ENCODE measurements around the gene RMC1. TPM values are rescaled to one million over a fixed set of nuclear protein-coding genes. Genes with fewer than 3 reads are reported as not detected.

Gene RMC1
- total RNA-seq, 8 experiments from 2014 or later: 13.7 to 48.2 (median 23.4) TPM

DNA sequence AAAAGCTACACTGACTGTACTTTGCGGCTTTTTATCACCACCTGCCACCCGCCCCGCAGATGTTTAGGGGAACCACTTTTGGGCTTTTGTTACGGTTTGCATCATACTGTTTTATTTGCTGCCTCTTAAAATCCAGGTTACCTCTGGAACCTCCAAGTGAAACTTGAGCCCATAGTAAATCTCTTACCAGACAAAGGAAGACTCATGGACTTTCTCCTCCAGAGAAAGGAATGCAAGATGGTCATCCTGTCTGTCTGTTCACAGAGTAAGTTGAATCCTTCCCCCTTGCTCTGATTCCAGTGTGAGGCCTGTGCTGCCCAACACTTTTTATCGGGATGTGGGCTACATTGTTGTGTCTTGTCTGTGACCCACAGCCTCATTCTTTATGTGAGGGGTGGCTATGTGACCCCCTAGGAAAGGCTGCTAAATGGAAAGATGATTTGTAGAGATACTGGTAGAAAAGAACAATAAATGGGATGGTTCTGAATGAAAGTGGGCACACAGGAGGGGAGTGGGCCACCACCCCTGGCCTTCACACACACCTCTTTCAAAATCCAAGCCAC, 23.3 kb downstream of the RMC1 start:
- in situ Hi-C loops (cut with MboI; ENCODE audit: low pct_unique_long_range_greater_than_20kb in 2 of 9, low sequenced_read_pairs in 9 of 9, unreplicated experiment in 9 of 9): no loop called here
- Histone ChIP-seq H3K27ac (no peak overlapping the region), H3K4me3 (no peak overlapping the region), H3K4me1 (replicated peaks in 1 of 2) (no peaks in the 10 kb centered on the region)
- 60 to 100% (median 96%) methylated on average over 1 to 5 of the region's 5 CpGs; no CpG with 5 or more reads in 2 of the 10 experiments for WGBS, 10 experiments
- ATAC-seq (replicated peaks in 6 of 8): no peak

DNA sequence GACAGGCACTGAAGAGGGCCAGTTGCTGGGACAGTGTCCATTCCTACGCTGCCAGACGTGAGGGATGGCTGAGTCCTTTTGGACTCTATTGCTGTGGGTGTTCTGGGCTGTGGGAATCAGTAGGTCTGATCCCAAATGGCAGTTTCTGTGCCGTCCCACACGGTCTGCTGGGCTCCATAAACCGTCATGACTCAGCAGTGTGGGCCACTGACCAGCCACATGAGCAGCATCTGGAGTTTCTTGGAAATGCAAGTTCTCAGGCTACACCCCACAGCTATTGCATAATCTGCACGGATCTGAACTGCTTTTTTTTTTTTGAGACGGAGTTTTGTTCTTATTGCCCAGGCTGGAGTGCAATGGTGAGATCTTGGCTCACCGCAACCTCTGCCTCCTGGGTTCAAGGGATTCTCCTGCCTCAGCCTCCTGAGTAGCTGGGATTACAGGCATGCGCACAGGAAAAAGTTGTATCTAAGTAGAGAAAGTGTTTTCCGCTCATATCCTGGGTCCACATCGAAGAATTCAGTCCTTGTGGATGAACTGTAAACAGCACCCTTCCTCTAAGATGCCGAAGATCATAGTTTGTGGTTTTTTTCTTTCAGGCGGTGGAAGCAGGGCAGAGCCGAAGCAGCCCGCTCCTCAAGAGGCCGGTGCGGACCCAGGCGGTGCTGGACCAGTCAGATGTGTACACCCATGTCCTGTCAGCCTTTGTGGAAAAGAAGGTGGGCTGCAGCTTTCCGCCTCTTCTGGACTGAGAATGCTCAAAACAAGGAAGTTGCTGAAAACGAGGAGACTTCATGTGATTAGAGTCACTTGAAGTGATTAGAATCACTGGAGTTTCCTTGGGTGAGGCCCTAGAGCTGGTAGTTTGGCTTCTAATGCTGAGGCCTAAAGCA, 25.5 kb downstream of the RMC1 start:
- in situ Hi-C loops (cut with MboI; ENCODE audit: low pct_unique_long_range_greater_than_20kb in 2 of 9, low sequenced_read_pairs in 9 of 9, unreplicated experiment in 9 of 9): no loop called here
- Histone ChIP-seq H3K4me1 (replicated peaks in 1 of 2) (no peaks in the 10 kb centered on the region), H3K4me3 (no peak overlapping the region), H3K27ac (no peak overlapping the region)
- WGBS, 10 experiments: 0 to 100% (median 87%) methylated on average over 1 to 14 of the region's 20 CpGs; no CpG with 5 or more reads in 4 of the 10 experiments
- ATAC-seq (replicated peaks in 6 of 8): peak in 3 of 8 experiments; percentile 24 to 77 (median 66)

DNA sequence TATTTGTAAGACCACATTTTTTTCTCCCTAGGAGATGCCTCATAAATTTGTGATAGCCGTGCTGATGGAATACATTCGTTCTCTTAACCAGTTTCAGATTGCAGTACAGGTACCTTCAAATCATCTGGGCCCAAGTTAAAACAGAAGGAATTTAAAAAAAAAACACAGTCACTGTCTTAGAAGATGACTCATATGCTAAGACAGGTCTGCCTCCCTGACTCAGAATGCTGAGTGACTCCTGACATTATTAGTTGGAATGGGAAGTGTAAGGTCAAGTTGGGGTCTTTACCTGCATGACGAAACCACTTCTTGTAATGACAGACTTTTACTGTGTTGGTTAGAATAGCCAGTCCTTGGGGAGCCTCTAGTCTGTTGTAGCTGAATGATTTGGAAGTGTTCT, 26.3 kb downstream of the RMC1 start:
- in situ Hi-C loops (cut with MboI; ENCODE audit: low pct_unique_long_range_greater_than_20kb in 2 of 9, low sequenced_read_pairs in 9 of 9, unreplicated experiment in 9 of 9): no loop called here
- WGBS, 10 experiments: 40 to 100% (median 87%) methylated on average over 1 to 3 of the region's 3 CpGs; no CpG with 5 or more reads in 4 of the 10 experiments
- Histone ChIP-seq H3K4me1 (replicated peaks in 1 of 2) (no peaks in the 10 kb centered on the region), H3K4me3 (no peak overlapping the region), H3K27ac (no peak overlapping the region)
- peak in 4 of 8 experiments; percentile 35 to 48 (median 44) for ATAC-seq (replicated peaks in 6 of 8)

DNA sequence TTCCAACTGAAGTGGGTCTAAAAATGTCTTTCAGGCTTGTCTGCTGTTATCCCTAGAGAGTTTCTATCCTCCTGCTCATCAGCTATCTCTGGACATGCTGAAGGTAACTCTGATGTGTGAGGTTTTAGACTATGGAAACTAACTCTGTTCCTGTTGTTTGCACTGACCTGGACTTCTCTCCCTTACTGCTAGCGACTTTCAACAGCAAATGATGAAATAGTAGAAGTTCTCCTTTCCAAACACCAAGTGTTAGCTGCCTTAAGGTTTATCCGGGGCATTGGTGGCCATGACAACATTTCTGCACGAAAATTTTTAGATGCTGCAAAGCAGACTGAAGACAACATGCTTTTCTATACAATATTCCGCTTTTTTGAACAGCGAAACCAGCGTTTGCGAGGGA, 26.9 kb downstream of the RMC1 start:
- 40 to 100% (median 95%) methylated on average over 1 to 7 of the region's 7 CpGs; no CpG with 5 or more reads in 2 of the 10 experiments for WGBS, 10 experiments

DNA sequence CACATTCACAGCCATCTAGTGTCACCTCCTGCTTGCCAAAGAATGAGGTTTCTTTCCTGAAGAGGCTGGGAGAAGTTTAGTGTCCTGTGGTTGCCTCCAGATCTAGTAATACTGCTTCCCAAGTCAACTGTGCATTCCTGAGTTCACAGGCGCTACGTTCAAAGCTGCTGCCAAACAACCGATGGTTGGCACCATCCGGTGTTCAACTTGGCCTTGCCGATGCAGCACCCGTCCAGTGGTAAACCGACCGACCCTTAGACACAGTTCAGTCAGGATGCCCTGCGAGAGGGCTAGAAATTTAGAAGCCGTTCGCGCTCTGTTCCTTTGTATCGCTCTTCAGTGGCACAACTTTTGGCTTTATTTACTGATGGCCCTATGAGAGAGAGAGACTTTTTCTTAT, 28.6 kb downstream of the RMC1 start:
- Histone ChIP-seq H3K4me1 (replicated peaks in 1 of 2) (no peaks in the 10 kb centered on the region), H3K4me3 (no peak overlapping the region), H3K27ac (no peak overlapping the region)
- WGBS, 10 experiments: 90 to 100% (median 98%) methylated on average over 2 to 11 of the region's 13 CpGs; no CpG with 5 or more reads in 3 of the 10 experiments
- ATAC-seq (replicated peaks in 6 of 8): no peak
- in situ Hi-C loops (cut with MboI; ENCODE audit: low pct_unique_long_range_greater_than_20kb in 2 of 9, low sequenced_read_pairs in 9 of 9, unreplicated experiment in 9 of 9): no loop called here

More for the DNA sequence above, 26.9 kb downstream of the RMC1 start:
- Histone ChIP-seq H3K4me3 (no peak overlapping the region), H3K4me1 (replicated peaks in 1 of 2) (no peaks in the 10 kb centered on the region), H3K27ac (no peak overlapping the region)
- ATAC-seq (replicated peaks in 6 of 8): no peak
- in situ Hi-C loops (cut with MboI; ENCODE audit: low pct_unique_long_range_greater_than_20kb in 2 of 9, low sequenced_read_pairs in 9 of 9, unreplicated experiment in 9 of 9): no loop called here

DNA sequence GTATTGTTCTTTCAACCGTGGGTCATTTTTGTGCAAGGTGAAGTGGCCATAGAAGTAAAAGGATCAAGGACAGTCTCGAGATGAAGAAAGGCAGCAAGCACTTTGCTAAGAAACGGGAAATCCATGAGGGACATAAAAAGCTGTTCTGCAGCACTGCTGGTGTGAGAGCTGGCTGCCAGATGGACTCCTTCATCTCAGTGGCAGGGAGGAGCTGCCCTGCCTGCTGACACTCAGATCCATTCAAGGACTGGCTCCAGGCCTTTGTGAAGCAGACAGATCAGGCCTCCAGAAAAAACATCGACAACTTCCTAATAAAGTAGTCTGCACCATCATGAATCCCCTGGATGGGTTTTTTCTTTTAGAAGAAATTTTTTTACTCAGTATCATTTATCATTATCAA, 29.5 kb downstream of the RMC1 start:
- 0 to 79% (median 49%) methylated on average over 1 to 4 of the region's 4 CpGs for WGBS, 10 experiments
- H3K27ac ChIP-seq: no peak overlapping the region

DNA sequence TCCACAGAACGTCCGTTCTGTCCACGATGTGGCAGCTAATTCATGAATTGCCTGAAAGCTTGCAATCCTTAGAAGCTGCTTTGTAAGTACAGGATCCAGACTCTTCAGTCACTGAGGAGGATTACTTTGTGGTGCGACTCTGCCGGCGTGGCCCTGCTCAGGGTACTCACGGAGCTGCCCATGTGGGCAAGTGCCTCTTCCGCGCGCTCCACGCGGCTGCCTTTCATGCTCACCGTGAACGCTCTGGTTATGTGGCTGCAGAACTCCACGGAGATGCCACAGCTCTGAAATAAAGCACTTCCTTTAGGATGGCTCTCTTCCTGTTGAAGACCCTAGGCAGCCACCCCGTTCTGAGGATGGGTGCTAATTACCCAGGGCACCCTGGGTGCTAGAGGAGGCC, 31.0 kb downstream of the RMC1 start:
- 94 to 100% (median 98%) methylated on average over 1 to 11 of the region's 16 CpGs; no CpG with 5 or more reads in 4 of the 10 experiments for WGBS, 10 experiments
- Histone ChIP-seq H3K4me3 (no peak overlapping the region), H3K27ac (no peak overlapping the region), H3K4me1 (replicated peaks in 1 of 2) (no peaks in the 10 kb centered on the region)
- ATAC-seq (replicated peaks in 6 of 8): no peak
- in situ Hi-C loops (cut with MboI; ENCODE audit: low pct_unique_long_range_greater_than_20kb in 2 of 9, low sequenced_read_pairs in 9 of 9, unreplicated experiment in 9 of 9): no loop called here

More for the DNA sequence above, 29.5 kb downstream of the RMC1 start:
- peak in 4 of 8 experiments; percentile 22 to 49 (median 26) for ATAC-seq (replicated peaks in 6 of 8)
- H3K4me1 ChIP-seq (replicated peaks in 1 of 2): no peaks in the 10 kb centered on the region
- in situ Hi-C loops (cut with MboI; ENCODE audit: low pct_unique_long_range_greater_than_20kb in 2 of 9, low sequenced_read_pairs in 9 of 9, unreplicated experiment in 9 of 9): no loop called here
- no peak overlapping the region for H3K4me3 ChIP-seq

DNA sequence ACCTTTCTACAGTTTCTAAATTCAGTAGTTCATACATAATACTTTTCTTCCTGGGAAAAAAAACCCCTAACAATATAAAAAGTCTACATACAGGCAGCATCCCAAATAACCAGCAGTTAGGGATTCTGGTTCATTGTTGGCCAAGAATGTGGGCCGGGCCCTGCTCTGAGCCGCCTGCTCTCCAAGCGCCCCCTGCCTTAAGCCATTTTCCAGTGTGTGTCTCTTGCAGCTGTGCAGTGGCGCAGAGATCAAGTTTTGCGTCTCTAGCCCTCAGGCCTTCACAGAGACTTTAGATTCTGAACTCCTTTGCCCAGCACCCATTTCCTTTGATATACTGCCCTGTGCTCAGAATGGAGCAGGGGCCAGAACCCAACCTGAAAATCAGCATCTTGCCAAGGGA, 32.9 kb downstream of the RMC1 start:
- WGBS, 10 experiments: 57 to 93% (median 88%) methylated on average over 2 to 4 of the region's 5 CpGs; no CpG with 5 or more reads in 6 of the 10 experiments
- H3K4me3 ChIP-seq: no peak overlapping the region
- H3K27ac ChIP-seq: no peak overlapping the region
- peak in 1 of 8 experiments; percentile 45 for ATAC-seq (replicated peaks in 6 of 8)
- in situ Hi-C loops (cut with MboI; ENCODE audit: low pct_unique_long_range_greater_than_20kb in 2 of 9, low sequenced_read_pairs in 9 of 9, unreplicated experiment in 9 of 9): no loop called here
- H3K4me1 ChIP-seq (replicated peaks in 1 of 2): no peaks in the 10 kb centered on the region

DNA sequence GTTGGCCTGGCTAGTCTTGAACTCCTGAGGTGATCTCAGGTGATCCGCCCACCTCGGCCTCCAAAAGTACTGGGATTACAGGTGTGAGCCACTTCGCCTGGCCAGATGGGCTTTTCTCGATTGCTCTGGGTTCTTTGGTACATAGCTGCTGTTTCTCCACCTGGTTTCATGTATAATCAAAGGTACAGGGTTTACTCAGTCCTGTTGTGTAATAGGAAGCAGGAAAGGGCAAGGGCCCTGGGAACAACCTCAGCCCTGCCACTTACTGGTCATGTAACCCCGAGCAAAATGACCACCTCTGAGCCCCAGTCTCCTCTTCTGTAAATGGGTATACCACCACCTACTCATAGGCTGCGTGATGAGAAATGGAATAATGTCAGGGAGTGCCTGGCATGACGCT, 34.0 kb downstream of the RMC1 start:
- no peaks in the 10 kb centered on the region for H3K4me1 ChIP-seq (replicated peaks in 1 of 2)
- H3K27ac ChIP-seq: no peak overlapping the region
- no peak overlapping the region for H3K4me3 ChIP-seq
- WGBS, 10 experiments: 73 to 100% (median 100%) methylated on average over 1 to 3 of the region's 7 CpGs; no CpG with 5 or more reads in 5 of the 10 experiments
- ATAC-seq (replicated peaks in 6 of 8): no peak
- in situ Hi-C loops (cut with MboI; ENCODE audit: low pct_unique_long_range_greater_than_20kb in 2 of 9, low sequenced_read_pairs in 9 of 9, unreplicated experiment in 9 of 9): no loop called here

DNA sequence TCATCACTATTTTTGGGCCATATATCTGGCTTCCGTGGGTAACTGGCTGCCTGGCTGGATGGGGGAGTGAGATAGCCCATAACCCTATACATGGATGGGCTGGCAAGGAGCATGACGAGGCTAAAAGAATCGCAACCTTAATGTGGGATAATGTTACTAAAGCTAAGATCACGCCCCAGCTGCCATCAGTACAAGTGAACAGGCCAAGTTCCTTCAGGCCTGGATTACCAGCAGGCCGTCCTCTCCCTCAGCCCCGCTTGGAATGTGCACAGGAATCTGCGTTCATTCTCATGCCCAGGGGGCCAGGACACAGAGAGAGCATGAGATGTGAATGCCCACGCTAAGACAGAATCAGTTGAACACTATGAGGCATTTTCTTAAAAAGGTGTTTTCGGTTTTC, 34.7 kb downstream of the RMC1 start:
- 93 to 100% (median 96%) methylated on average over 1 to 8 of the region's 9 CpGs; no CpG with 5 or more reads in 1 of the 10 experiments for WGBS, 10 experiments
- H3K4me1 ChIP-seq (replicated peaks in 1 of 2): no peaks in the 10 kb centered on the region
- H3K4me3 ChIP-seq: no peak overlapping the region
- no peak overlapping the region for H3K27ac ChIP-seq
- no peak for ATAC-seq (replicated peaks in 6 of 8)
- in situ Hi-C loops (cut with MboI; ENCODE audit: low pct_unique_long_range_greater_than_20kb in 2 of 9, low sequenced_read_pairs in 9 of 9, unreplicated experiment in 9 of 9): no loop called here

DNA sequence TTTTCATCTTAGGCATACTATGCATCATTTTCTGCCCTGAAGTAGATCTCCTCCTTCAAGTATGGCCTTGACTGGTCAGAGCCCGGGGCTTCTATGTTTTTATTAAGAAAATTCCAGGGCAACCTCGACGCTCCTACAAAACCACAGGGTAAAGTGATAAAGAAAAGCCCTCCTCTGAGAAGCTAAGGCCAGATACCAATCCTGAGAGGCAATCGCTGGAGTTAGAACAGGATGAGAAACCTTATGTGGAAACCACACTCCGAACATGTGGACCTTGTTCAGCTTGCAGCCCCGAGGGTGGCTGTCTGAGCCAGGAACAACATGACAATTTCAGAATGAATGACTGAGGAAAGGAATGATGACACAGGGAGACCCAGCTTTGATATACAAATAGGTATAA, 35.6 kb downstream of the RMC1 start:
- ATAC-seq (replicated peaks in 6 of 8): no peak
- Histone ChIP-seq H3K4me3 (no peak overlapping the region), H3K4me1 (replicated peaks in 1 of 2) (no peaks in the 10 kb centered on the region), H3K27ac (no peak overlapping the region)
- WGBS, 10 experiments: 0 to 100% (median 70%) methylated on average over 1 to 5 of the region's 6 CpGs; no CpG with 5 or more reads in 2 of the 10 experiments
- in situ Hi-C loops (cut with MboI; ENCODE audit: low pct_unique_long_range_greater_than_20kb in 2 of 9, low sequenced_read_pairs in 9 of 9, unreplicated experiment in 9 of 9): no loop called here

DNA sequence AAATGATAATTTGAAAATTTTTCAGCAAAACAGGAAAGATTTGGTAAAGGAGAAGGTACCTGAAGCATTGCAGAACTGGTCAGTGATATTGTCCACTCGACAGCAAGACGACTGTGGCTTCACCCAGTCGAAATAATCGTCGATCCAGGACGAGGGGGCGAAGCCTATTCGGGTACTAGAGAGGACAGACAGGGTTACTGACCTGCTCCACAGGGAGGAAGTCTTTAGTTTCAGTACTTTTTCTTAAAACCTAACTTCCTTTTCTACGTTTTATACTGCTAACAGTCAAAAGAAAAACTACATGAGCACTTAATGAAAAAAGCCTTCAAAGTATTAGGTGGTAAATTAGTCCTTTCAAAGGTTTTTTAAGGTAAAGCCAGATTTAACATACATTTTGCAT, 36.0 kb downstream of the RMC1 start:
- Histone ChIP-seq H3K4me3 (no peak overlapping the region), H3K4me1 (replicated peaks in 1 of 2) (no peaks in the 10 kb centered on the region), H3K27ac (no peak overlapping the region)
- in situ Hi-C loops (cut with MboI; ENCODE audit: low pct_unique_long_range_greater_than_20kb in 2 of 9, low sequenced_read_pairs in 9 of 9, unreplicated experiment in 9 of 9): no loop called here
- no peak for ATAC-seq (replicated peaks in 6 of 8)
- 82 to 100% (median 95%) methylated on average over 3 to 9 of the region's 9 CpGs; no CpG with 5 or more reads in 1 of the 10 experiments for WGBS, 10 experiments

DNA sequence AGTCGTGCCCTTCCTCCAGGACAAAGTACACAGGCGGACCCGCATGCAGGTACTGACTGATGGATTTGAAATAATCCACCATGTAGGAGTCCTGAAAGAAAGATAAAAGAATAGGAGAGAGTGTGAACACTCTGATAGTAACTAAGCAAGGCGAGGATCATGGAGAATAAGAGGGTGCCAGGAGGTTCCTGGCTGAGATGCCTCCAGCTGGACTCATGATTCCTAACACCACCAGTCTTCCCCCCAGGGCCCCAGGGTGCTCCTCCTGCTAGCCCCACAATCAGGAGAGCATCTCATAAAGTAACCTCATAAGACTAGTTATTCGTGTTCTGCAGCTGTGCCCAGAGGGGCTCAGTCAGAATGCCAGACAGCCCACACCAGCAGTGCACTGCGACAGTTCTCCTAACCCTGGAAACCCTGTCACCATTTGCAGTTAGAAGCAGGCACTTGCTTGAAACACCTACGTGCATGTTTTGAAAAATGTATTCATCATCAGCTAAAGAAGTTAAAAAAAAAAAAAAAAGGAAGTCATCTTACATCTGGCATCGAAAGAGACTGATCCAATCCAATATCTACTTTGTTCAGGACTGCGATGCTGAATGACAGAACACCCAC, 36.7 kb downstream of the RMC1 start:
- no peak for ATAC-seq (replicated peaks in 6 of 8)
- in situ Hi-C loops (cut with MboI; ENCODE audit: low pct_unique_long_range_greater_than_20kb in 2 of 9, low sequenced_read_pairs in 9 of 9, unreplicated experiment in 9 of 9): no loop called here
- 33 to 100% (median 95%) methylated on average over 1 to 7 of the region's 9 CpGs for WGBS, 10 experiments
- Histone ChIP-seq H3K27ac (no peak overlapping the region), H3K4me1 (replicated peaks in 1 of 2) (no peaks in the 10 kb centered on the region), H3K4me3 (no peak overlapping the region)

Measured in motor neuron (in vitro differentiated cells).